ENCODE results near the gene CHCHD5. TPM values are rescaled to one million over a fixed set of nuclear protein-coding genes. Genes with fewer than 3 reads are reported as not detected.

Gene CHCHD5
- total RNA-seq, 1 experiment from 2014 or later = 32.3 TPM

- peak overlapping the region; percentile 0 for H3K4me2 ChIP-seq (ENCODE audit: insufficient read depth, insufficient read length, low read length)
- H4K91ac ChIP-seq (ENCODE audit: insufficient read length, low read depth, low read length) = no peak overlapping the region
- no peak overlapping the region for H3T11ph ChIP-seq (ENCODE audit: low read length)
- H3K27me3 Mint-ChIP-seq (ENCODE audit: low read depth) = no peaks in the 10 kb centered on the region; the same call in 1 of the 2 replicates
- H3K27ac Mint-ChIP-seq = 0 out of 7 replicates have a peak overlapping the region, but pooled peaks of 2 of the 3 experiments have one; percentile 34 to 45
- no peak overlapping the region for H2BK12ac ChIP-seq (ENCODE audit: insufficient read length, low read depth, low read length)
- no peaks in the 10 kb centered on the region for H3K9me3 Mint-ChIP-seq
- no peak overlapping the region for H2BK120ac ChIP-seq (ENCODE audit: low read depth, low read length, poor library complexity, severe bottlenecking)
- H3K9ac ChIP-seq (ENCODE audit: extremely low read depth, insufficient read length, low read length) = no peak overlapping the region
- H3K23me2 ChIP-seq (ENCODE audit: insufficient read length, low read depth, low read length, poor library complexity, severe bottlenecking) = no peaks in the 10 kb centered on the region
- H3K4me1 ChIP-seq (ENCODE audit: insufficient read depth, low read length) = no peaks in the 10 kb centered on the region; the same call in 1 of the 2 replicates
- H3K56ac ChIP-seq (ENCODE audit: insufficient read length, low read depth, low read length) = no peak overlapping the region
- H3K4me1 Mint-ChIP-seq = peaks cover 13% of the 10 kb centered on the region in 2 experiments
- no peaks in the 10 kb centered on the region for H3K36me3 Mint-ChIP-seq (ENCODE audit: insufficient read depth in 1 of 3, low read depth in 3 of 3)
- no peaks in the 10 kb centered on the region for H3K9me3 ChIP-seq (ENCODE audit: control insufficient read depth, low read depth, low read length)
- H2BK15ac ChIP-seq (ENCODE audit: low read depth, low read length) = no peak overlapping the region
- no peak for DNase-seq
- H2BK5ac ChIP-seq (ENCODE audit: insufficient read length, low read length) = no peak overlapping the region
- H3K4me3 Mint-ChIP-seq = peak overlapping the region in 1 of 2 experiments; percentile 22; a peak in 1 of 5 replicates
- no peaks in the 10 kb centered on the region for H3K79me2 ChIP-seq (ENCODE audit: insufficient read depth, low read length)
- no peak overlapping the region for H2AK5ac ChIP-seq (ENCODE audit: insufficient read length, low read length)
- no peak overlapping the region for H4K8ac ChIP-seq (replicated peaks; ENCODE audit: insufficient read length, low read depth, low read length)
- no peak overlapping the region for H4K5ac ChIP-seq (ENCODE audit: insufficient read length, low read depth, low read length)
- no CpG with 5 or more reads among the region's 22 CpGs for WGBS (ENCODE audit: extremely low coverage, insufficient read length, low lambda C conversion rate)
- H3K27ac ChIP-seq (ENCODE audit: insufficient read length, low read depth, low read length) = no peak overlapping the region
- no peak overlapping the region for H2BK20ac ChIP-seq (ENCODE audit: low read depth, low read length, poor library complexity, severe bottlenecking)
- no peak overlapping the region for H3K18ac ChIP-seq (ENCODE audit: insufficient read length, low read depth, low read length)
- no peaks in the 10 kb centered on the region for H3K79me1 ChIP-seq (ENCODE audit: insufficient read depth, low read depth, low read length, poor library complexity, severe bottlenecking)
- no peaks in the 10 kb centered on the region for H3K27me3 ChIP-seq (ENCODE audit: insufficient read depth, low read length)
- no peaks in the 10 kb centered on the region for H4K20me1 ChIP-seq (ENCODE audit: control insufficient read depth, insufficient read depth, insufficient read length)
- no peak overlapping the region for H2AFZ ChIP-seq (ENCODE audit: low read length)
- no peak overlapping the region for H3K23ac ChIP-seq (ENCODE audit: insufficient read length, low read depth, low read length)
- no peak overlapping the region for H3K14ac ChIP-seq (ENCODE audit: insufficient read depth, low read length)
- no peak overlapping the region for H3K4ac ChIP-seq (ENCODE audit: low read depth, low read length)
- TF ChIP-seq, protein P1, sequence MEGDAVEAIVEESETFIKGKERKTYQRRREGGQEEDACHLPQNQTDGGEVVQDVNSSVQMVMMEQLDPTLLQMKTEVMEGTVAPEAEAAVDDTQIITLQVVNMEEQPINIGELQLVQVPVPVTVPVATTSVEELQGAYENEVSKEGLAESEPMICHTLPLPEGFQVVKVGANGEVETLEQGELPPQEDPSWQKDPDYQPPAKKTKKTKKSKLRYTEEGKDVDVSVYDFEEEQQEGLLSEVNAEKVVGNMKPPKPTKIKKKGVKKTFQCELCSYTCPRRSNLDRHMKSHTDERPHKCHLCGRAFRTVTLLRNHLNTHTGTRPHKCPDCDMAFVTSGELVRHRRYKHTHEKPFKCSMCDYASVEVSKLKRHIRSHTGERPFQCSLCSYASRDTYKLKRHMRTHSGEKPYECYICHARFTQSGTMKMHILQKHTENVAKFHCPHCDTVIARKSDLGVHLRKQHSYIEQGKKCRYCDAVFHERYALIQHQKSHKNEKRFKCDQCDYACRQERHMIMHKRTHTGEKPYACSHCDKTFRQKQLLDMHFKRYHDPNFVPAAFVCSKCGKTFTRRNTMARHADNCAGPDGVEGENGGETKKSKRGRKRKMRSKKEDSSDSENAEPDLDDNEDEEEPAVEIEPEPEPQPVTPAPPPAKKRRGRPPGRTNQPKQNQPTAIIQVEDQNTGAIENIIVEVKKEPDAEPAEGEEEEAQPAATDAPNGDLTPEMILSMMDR (conservative IDR thresholded peaks at IDR 0.05) = no peak
Measured at GRCh38 chr2:112621790-112622527, 37.5 kb downstream of the CHCHD5 start.
